Liver (tissue), 3 donors: ENCODE measurements around the gene FAM120AOS.

Experiments
- CTCF ChIP-seq: fragments of 150-350 bp; IDR thresholded peaks from 2 replicates; pipeline ENCODE4 v1.5.1; 2017; ENCODE audit warnings: improper control_type of control experiment, low read depth, low read length; ENCODE audit not compliant: missing input control
- EGR1 ChIP-seq, 2 donors: IDR thresholded peaks; 2 replicates each; pipeline ENCODE4 v1.6.1; 2016 to 2018; ENCODE audit warnings: antibody characterized with exemption in 2 of 2, low read depth in 2 of 2
- JUND ChIP-seq, 2 donors: IDR thresholded peaks; 2 replicates each; pipeline ENCODE4 v1.6.1; 2016; ENCODE audit warnings: antibody characterized with exemption in 2 of 2
- YY1 ChIP-seq: IDR thresholded peaks from 2 replicates; pipeline ENCODE4 v1.6.1; 2016; ENCODE audit warnings: antibody characterized with exemption, mild to moderate bottlenecking
- donor health status: healthy.
- donor health status: healthy.

GRCh38 chr9:93492327-93492726 lies 38.9 kb upstream of the FAM120AOS start:
- TF ChIP-seq CTCF (no peak), YY1 (no peak), JUND (IDR thresholded peaks at IDR 0.05) (no peak), EGR1 (IDR thresholded peaks at IDR 0.05; ENCODE audit: low read depth in 2 of 2) (no peak)
